Fibroblast of lung (primary cell): ENCODE results near the gene UROC1. TPM values are rescaled to one million over a fixed set of nuclear protein-coding genes. Genes with fewer than 3 reads are reported as not detected.

Experiments
- DNase-seq, 2 donors: peaks; one replicate each; pipeline versions ENCODE4 v3.0.0 to v3.0.0-alpha.2; 2010; ENCODE audit warnings: low read depth in 2 of 2
- H2AFZ ChIP-seq: 2 replicates; pipeline ENCODE4 v1.5.1; 2012; ENCODE audit warnings: low read length, control low read depth, inconsistent platforms
- H3K27ac ChIP-seq: 2 replicates; pipeline ENCODE4 v1.5.1; 2011; ENCODE audit warnings: low read length, control low read depth; ENCODE audit not compliant: insufficient read depth
- H3K27me3 ChIP-seq: 2 replicates; pipeline ENCODE4 v1.5.1; 2011; ENCODE audit warnings: mild to moderate bottlenecking, low read length; ENCODE audit not compliant: control insufficient read depth, insufficient read depth
- H3K36me3 ChIP-seq: 2 replicates; pipeline ENCODE4 v1.5.1; 2011; ENCODE audit warnings: low read length; ENCODE audit not compliant: control insufficient read depth, insufficient read depth
- H3K4me1 ChIP-seq: 2 replicates; pipeline ENCODE4 v1.5.1; 2011; ENCODE audit warnings: low read length; ENCODE audit not compliant: control insufficient read depth, insufficient read depth; ENCODE audit errors: extremely low read depth
- H3K4me2 ChIP-seq: 2 replicates; pipeline ENCODE4 v1.5.1; 2011; ENCODE audit warnings: low read length, control low read depth; ENCODE audit not compliant: insufficient read depth; ENCODE audit errors: extremely low read depth
- H3K4me3 ChIP-seq, 4 experiments: fragments of 200-600 bp in 1 of 4; sonication (generic) in 1 of 4; replicated peaks in 1 of 4; 2 replicates each; pipeline ENCODE4 v1.5.1; 2011 to 2016; ENCODE audit warnings: low read length in 4 of 4, low read depth in 3 of 4, mild to moderate bottlenecking in 3 of 4, control low read depth in 2 of 4, inconsistent platforms in 1 of 4, mixed read lengths in 1 of 4; ENCODE audit not compliant: insufficient read depth in 1 of 4; ENCODE audit errors: control extremely low read depth in 1 of 4
- H3K79me2 ChIP-seq: 2 replicates; pipeline ENCODE4 v1.5.1; 2012; ENCODE audit warnings: mild to moderate bottlenecking, low read length, inconsistent platforms; ENCODE audit not compliant: control insufficient read depth, insufficient read depth
- H3K9ac ChIP-seq: 2 replicates; pipeline ENCODE4 v1.5.1; 2011; ENCODE audit warnings: mild to moderate bottlenecking, low read length, control low read depth; ENCODE audit not compliant: insufficient read depth
- H3K9me3 ChIP-seq: 2 replicates; pipeline ENCODE4 v1.5.1; 2012; ENCODE audit warnings: low read depth, low read length; ENCODE audit not compliant: control insufficient read depth, insufficient read depth
- H4K20me1 ChIP-seq: 2 replicates; pipeline ENCODE4 v1.5.1; 2011; ENCODE audit warnings: low read length; ENCODE audit not compliant: control insufficient read depth, insufficient read depth; ENCODE audit errors: extremely low read depth
- EZH2 ChIP-seq: IDR thresholded peaks from 2 replicates; pipeline ENCODE4 v1.5.1; 2012; ENCODE audit warnings: low read length, control low read depth, mild to moderate bottlenecking; ENCODE audit errors: missing control alignments
- polyA plus RNA-seq, 2 donors: library from polyadenylated mRNA; depleted of rRNA in 1 of 2; stranded (reverse) in 1 of 2; unstranded in 1 of 2; fragments of >200 nt; gene quantifications; 2 replicates each; pipeline ENCODE4 v1.2.1, GENCODE V29; 2011 to 2012; ENCODE audit warnings: missing spikeins in 1 of 2
- total RNA-seq: library from RNA; depleted of rRNA; stranded (reverse); fragments of >200 nt; gene quantifications from 2 replicates; pipeline ENCODE4 v1.2.1, GENCODE V29; 2014
- TF ChIP-seq, protein P1 (sequence below), 2 donors: IDR thresholded peaks in 1 of 2; conservative IDR thresholded peaks in 1 of 2; 1 replicate in 1 of 2; 2 replicates in 1 of 2; pipeline ENCODE4 v1.5.1; 2011 to 2012; ENCODE audit warnings: low read length in 2 of 2, control low read depth in 1 of 2, inconsistent platforms in 1 of 2, low read depth in 1 of 2, mild to moderate bottlenecking in 1 of 2

UROC1 gene
- total and polyA plus RNA-seq, 2 donors (not counting 1 experiment from before 2014, with no cell fraction given): not detected

- Histone ChIP-seq H3K79me2 (no peaks in the 10 kb centered on the region), H3K36me3 (no peaks in the 10 kb centered on the region), H2AFZ (no peak overlapping the region), H3K4me1 (peaks cover 6% of the 10 kb centered on the region), H3K9ac (no peak overlapping the region), H4K20me1 (peaks cover 2% of the 10 kb centered on the region), H3K27ac (no peak overlapping the region), H3K9me3 (no peaks in the 10 kb centered on the region), H3K4me3 (no peak overlapping the region), H3K4me2 (no peak overlapping the region), H3K27me3 (no peaks in the 10 kb centered on the region)
- no peak for DNase-seq
- no peak for TF ChIP-seq EZH2
- TF ChIP-seq, protein P1, sequence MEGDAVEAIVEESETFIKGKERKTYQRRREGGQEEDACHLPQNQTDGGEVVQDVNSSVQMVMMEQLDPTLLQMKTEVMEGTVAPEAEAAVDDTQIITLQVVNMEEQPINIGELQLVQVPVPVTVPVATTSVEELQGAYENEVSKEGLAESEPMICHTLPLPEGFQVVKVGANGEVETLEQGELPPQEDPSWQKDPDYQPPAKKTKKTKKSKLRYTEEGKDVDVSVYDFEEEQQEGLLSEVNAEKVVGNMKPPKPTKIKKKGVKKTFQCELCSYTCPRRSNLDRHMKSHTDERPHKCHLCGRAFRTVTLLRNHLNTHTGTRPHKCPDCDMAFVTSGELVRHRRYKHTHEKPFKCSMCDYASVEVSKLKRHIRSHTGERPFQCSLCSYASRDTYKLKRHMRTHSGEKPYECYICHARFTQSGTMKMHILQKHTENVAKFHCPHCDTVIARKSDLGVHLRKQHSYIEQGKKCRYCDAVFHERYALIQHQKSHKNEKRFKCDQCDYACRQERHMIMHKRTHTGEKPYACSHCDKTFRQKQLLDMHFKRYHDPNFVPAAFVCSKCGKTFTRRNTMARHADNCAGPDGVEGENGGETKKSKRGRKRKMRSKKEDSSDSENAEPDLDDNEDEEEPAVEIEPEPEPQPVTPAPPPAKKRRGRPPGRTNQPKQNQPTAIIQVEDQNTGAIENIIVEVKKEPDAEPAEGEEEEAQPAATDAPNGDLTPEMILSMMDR (conservative IDR thresholded peaks at IDR 0.05 in 1 of 2, IDR thresholded peaks at IDR 0.05 in 1 of 2; ENCODE audit: low read depth in 1 of 2, low read length in 2 of 2): no peak
Measured at GRCh38 chr3:126446301-126446700, 71.3 kb downstream of the UROC1 start.

- H3K27ac ChIP-seq: no peak overlapping the region
- no peak for DNase-seq
- H3K79me2 ChIP-seq: no peaks in the 10 kb centered on the region
- no peaks in the 10 kb centered on the region for H3K27me3 ChIP-seq
- peaks cover 2% of the 10 kb centered on the region for H4K20me1 ChIP-seq
- H3K9ac ChIP-seq: no peak overlapping the region
- no peaks in the 10 kb centered on the region for H3K9me3 ChIP-seq
- TF ChIP-seq, protein P1 (conservative IDR thresholded peaks at IDR 0.05 in 1 of 2, IDR thresholded peaks at IDR 0.05 in 1 of 2; ENCODE audit: low read depth in 1 of 2, low read length in 2 of 2): no peak
- no peak for TF ChIP-seq EZH2
- peaks cover 6% of the 10 kb centered on the region for H3K4me1 ChIP-seq
- no peak overlapping the region for H3K4me3 ChIP-seq
- H2AFZ ChIP-seq: no peak overlapping the region
- no peaks in the 10 kb centered on the region for H3K36me3 ChIP-seq
- no peak overlapping the region for H3K4me2 ChIP-seq
Measured at GRCh38 chr3:126445506-126445905, 72.1 kb downstream of the UROC1 start.

GRCh38 chr3:126442856-126443242 lies 74.7 kb downstream of the UROC1 start:
- Histone ChIP-seq H3K79me2 (no peaks in the 10 kb centered on the region), H2AFZ (no peak overlapping the region)

More at GRCh38 chr3:126442856-126443242, 74.7 kb downstream of the UROC1 start:
- H4K20me1 ChIP-seq: peaks cover 2% of the 10 kb centered on the region
- no peaks in the 10 kb centered on the region for H3K27me3 ChIP-seq
- no peak overlapping the region for H3K4me2 ChIP-seq
- no peak overlapping the region for H3K4me3 ChIP-seq
- TF ChIP-seq EZH2: no peak
- TF ChIP-seq, protein P1 (conservative IDR thresholded peaks at IDR 0.05 in 1 of 2, IDR thresholded peaks at IDR 0.05 in 1 of 2; ENCODE audit: low read depth in 1 of 2, low read length in 2 of 2): no peak
- no peaks in the 10 kb centered on the region for H3K9me3 ChIP-seq
- H3K27ac ChIP-seq: no peak overlapping the region
- no peaks in the 10 kb centered on the region for H3K36me3 ChIP-seq
- peaks cover 5% of the 10 kb centered on the region for H3K4me1 ChIP-seq
- no peak for DNase-seq
- no peak overlapping the region for H3K9ac ChIP-seq
